ENCODE results near the gene TSHR.

The TSHR gene

GRCh38 chr14:80933686-80934085, 21.7 kb upstream of the TSHR start (continued):
- TF ChIP-seq, protein P1, sequence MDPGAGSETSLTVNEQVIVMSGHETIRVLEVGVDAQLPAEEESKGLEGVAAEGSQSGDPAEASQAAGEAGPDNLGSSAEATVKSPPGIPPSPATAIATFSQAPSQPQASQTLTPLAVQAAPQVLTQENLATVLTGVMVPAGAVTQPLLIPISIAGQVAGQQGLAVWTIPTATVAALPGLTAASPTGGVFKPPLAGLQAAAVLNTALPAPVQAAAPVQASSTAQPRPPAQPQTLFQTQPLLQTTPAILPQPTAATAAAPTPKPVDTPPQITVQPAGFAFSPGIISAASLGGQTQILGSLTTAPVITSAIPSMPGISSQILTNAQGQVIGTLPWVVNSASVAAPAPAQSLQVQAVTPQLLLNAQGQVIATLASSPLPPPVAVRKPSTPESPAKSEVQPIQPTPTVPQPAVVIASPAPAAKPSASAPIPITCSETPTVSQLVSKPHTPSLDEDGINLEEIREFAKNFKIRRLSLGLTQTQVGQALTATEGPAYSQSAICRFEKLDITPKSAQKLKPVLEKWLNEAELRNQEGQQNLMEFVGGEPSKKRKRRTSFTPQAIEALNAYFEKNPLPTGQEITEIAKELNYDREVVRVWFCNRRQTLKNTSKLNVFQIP (CRISPR knock-in tag; IDR thresholded peaks at IDR 0.05; ENCODE audit: borderline replicate concordance, low read depth), result no peak
- TF ChIP-seq SNAI2 (CRISPR knock-in tag; IDR thresholded peaks at IDR 0.05) (no peak), PATZ1 (CRISPR knock-in tag; IDR thresholded peaks at IDR 0.05; ENCODE audit: borderline replicate concordance) (no peak)

DNA sequence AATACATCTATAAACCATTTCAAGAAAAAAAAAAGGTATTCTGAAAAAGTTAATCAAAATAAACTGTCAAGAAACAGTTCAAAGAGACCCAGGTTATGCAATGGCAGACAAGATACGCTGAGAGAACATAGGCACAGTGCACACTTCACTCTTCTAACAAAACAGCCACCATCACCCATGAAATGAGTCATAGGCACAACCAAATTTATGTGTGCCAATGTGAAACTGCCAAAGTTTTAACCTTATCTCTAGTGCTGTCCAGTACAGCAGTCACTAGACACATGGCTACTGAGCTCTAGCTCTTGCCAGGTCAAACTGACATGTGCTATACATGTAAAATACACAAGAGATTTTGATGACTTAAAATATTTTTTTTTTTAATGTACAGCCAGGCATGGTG, 15.3 kb upstream of the TSHR start:
- TF ChIP-seq TOX (CRISPR knock-in tag; IDR thresholded peaks at IDR 0.05; ENCODE audit: borderline replicate concordance) (no peak), RARB (CRISPR knock-in tag; IDR thresholded peaks at IDR 0.05) (no peak), BACH2 (CRISPR knock-in tag; IDR thresholded peaks at IDR 0.05; ENCODE audit: borderline replicate concordance) (no peak), ZNF70 (CRISPR knock-in tag; IDR thresholded peaks at IDR 0.05) (no peak)
- no peak for ATAC-seq

GRCh38 chr14:80941241-80942185, 13.9 kb upstream of the TSHR start, which contains the start of gene CEP128:
Gene CEP128 (minus strand): TSS chr14:80941738.
- TF ChIP-seq, protein P1 (CRISPR knock-in tag; IDR thresholded peaks at IDR 0.05; ENCODE audit: borderline replicate concordance, low read depth), result no peak
- no peak for TF ChIP-seq OSR1 (CRISPR knock-in tag; IDR thresholded peaks at IDR 0.05)
- no peak for TF ChIP-seq TCF4 (CRISPR knock-in tag; IDR thresholded peaks at IDR 0.05; ENCODE audit: borderline replicate concordance)
- no peak for TF ChIP-seq CSDC2 (CRISPR knock-in tag; IDR thresholded peaks at IDR 0.05)
- TF ChIP-seq CSRNP3 (CRISPR knock-in tag; IDR thresholded peaks at IDR 0.05), result no peak
- no peak for TF ChIP-seq ZC3H10 (CRISPR knock-in tag; IDR thresholded peaks at IDR 0.05)
- no peak for TF ChIP-seq PPARA (CRISPR knock-in tag; IDR thresholded peaks at IDR 0.05; ENCODE audit: borderline replicate concordance)
- TF ChIP-seq ZNF70 (CRISPR knock-in tag; IDR thresholded peaks at IDR 0.05), result no peak
- TF ChIP-seq, protein P2, sequence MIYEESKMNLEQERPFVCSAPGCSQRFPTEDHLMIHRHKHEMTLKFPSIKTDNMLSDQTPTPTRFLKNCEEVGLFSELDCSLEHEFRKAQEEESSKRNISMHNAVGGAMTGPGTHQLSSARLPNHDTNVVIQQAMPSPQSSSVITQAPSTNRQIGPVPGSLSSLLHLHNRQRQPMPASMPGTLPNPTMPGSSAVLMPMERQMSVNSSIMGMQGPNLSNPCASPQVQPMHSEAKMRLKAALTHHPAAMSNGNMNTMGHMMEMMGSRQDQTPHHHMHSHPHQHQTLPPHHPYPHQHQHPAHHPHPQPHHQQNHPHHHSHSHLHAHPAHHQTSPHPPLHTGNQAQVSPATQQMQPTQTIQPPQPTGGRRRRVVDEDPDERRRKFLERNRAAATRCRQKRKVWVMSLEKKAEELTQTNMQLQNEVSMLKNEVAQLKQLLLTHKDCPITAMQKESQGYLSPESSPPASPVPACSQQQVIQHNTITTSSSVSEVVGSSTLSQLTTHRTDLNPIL (CRISPR knock-in tag; IDR thresholded peaks at IDR 0.05; ENCODE audit: low read depth), result no peak
- no peak for TF ChIP-seq ESRRG (CRISPR knock-in tag; IDR thresholded peaks at IDR 0.05)
- ATAC-seq, result peak; percentile 100

- TF ChIP-seq ESRRG (CRISPR knock-in tag; IDR thresholded peaks at IDR 0.05), result no peak
- TF ChIP-seq, protein P2 (CRISPR knock-in tag; IDR thresholded peaks at IDR 0.05; ENCODE audit: low read depth), result no peak
- no peak for TF ChIP-seq ZC3H10 (CRISPR knock-in tag; IDR thresholded peaks at IDR 0.05)
- TF ChIP-seq RARB (CRISPR knock-in tag; IDR thresholded peaks at IDR 0.05), result no peak
- TF ChIP-seq ZNF70 (CRISPR knock-in tag; IDR thresholded peaks at IDR 0.05), result no peak
- no peak for TF ChIP-seq PPARA (CRISPR knock-in tag; IDR thresholded peaks at IDR 0.05; ENCODE audit: borderline replicate concordance)
- TF ChIP-seq ZNF8 (CRISPR knock-in tag; IDR thresholded peaks at IDR 0.05), result no peak
- no peak for TF ChIP-seq BACH2 (CRISPR knock-in tag; IDR thresholded peaks at IDR 0.05; ENCODE audit: borderline replicate concordance)
- no peak for TF ChIP-seq CSDC2 (CRISPR knock-in tag; IDR thresholded peaks at IDR 0.05)
- TF ChIP-seq GLIS3 (CRISPR knock-in tag; IDR thresholded peaks at IDR 0.05), result no peak
- TF ChIP-seq, protein P1 (CRISPR knock-in tag; IDR thresholded peaks at IDR 0.05; ENCODE audit: borderline replicate concordance, low read depth), result no peak
- TF ChIP-seq ARNTL (CRISPR knock-in tag; IDR thresholded peaks at IDR 0.05; ENCODE audit: borderline replicate concordance, low read depth), result no peak
- TF ChIP-seq ZFP3 (CRISPR knock-in tag; IDR thresholded peaks at IDR 0.05), result no peak
- no peak for TF ChIP-seq ISL1 (CRISPR knock-in tag; IDR thresholded peaks at IDR 0.05)
- no peak for TF ChIP-seq ZFP30 (CRISPR knock-in tag; IDR thresholded peaks at IDR 0.05)
- ATAC-seq, result no peak
Observed at GRCh38 chr14:80942191-80942600, 13.2 kb upstream of the TSHR start.

All from SK-N-SH treated with all-trans-retinoic acid at 6 μM for 48 hours (cell line).